Brain microvascular endothelial cell (primary cell): Measurements from ENCODE around the gene MAMDC2.

Source experiments
- DNase-seq: peaks from one replicate; pipeline ENCODE4 v3.0.0-alpha.2; 2020
- H3K27ac ChIP-seq: fragments of 250-450 bp; sonication (Bioruptor Pico); 2 replicates; pipeline ENCODE4 v1.5.1; 2020; ENCODE audit warnings: mild to moderate bottlenecking, moderate library complexity
- H3K27me3 ChIP-seq: fragments of 250-450 bp; sonication (Bioruptor Pico); replicated peaks from 2 replicates; pipeline ENCODE4 v1.5.1; 2020; ENCODE audit warnings: mild to moderate bottlenecking
- H3K36me3 ChIP-seq: fragments of 250-450 bp; sonication (Bioruptor Pico); replicated peaks from 2 replicates; pipeline ENCODE4 v1.5.1; 2020; ENCODE audit warnings: mild to moderate bottlenecking
- H3K4me3 ChIP-seq: 2 replicates; pipeline ENCODE4 v1.5.1; 2011; ENCODE audit warnings: low read depth, mild to moderate bottlenecking, control low read depth, low read length, moderate library complexity
- CTCF ChIP-seq: IDR thresholded peaks from 2 replicates; pipeline ENCODE4 v1.5.1; 2011; ENCODE audit warnings: low read depth, mild to moderate bottlenecking, moderate library complexity, low read length, control low read depth, inconsistent platforms; ENCODE audit errors: missing control alignments
- in situ Hi-C: cut with HindIII; loops from 2 replicates; pipeline ENCODE4 v1.10.0; 2017; ENCODE audit warnings: low sequenced_read_pairs, low pct_ligation_motif_present

Gene MAMDC2

GRCh38 chr9:70012569-70012968 is 31.1 kb upstream of the MAMDC2 start:
- DNase-seq, result no peak
- in situ Hi-C loops, result no loop called here
- Histone ChIP-seq H3K27me3 (no peaks in the 10 kb centered on the region), H3K36me3 (no peaks in the 10 kb centered on the region), H3K4me3 (no peak overlapping the region), H3K27ac (no peak overlapping the region)
- TF ChIP-seq CTCF, result no peak

GRCh38 chr9:70013598-70014196 is 30.0 kb upstream of the MAMDC2 start:
- H3K27ac ChIP-seq, result no peak overlapping the region
- H3K27me3 ChIP-seq, result no peaks in the 10 kb centered on the region
- in situ Hi-C loops, result no loop called here
- no peak for DNase-seq
- no peak for TF ChIP-seq CTCF
- no peak overlapping the region for H3K4me3 ChIP-seq
- no peaks in the 10 kb centered on the region for H3K36me3 ChIP-seq

GRCh38 chr9:70015099-70015498 is 28.5 kb upstream of the MAMDC2 start:
- no peak overlapping the region for H3K4me3 ChIP-seq
- no peaks in the 10 kb centered on the region for H3K36me3 ChIP-seq
- in situ Hi-C loops, result no loop called here
- DNase-seq, result no peak
- TF ChIP-seq CTCF, result no peak
- H3K27ac ChIP-seq, result no peak overlapping the region
- no peaks in the 10 kb centered on the region for H3K27me3 ChIP-seq

- no peak for DNase-seq
- in situ Hi-C loops, result no loop called here
- H3K27me3 ChIP-seq, result no peaks in the 10 kb centered on the region
- no peak for TF ChIP-seq CTCF
- no peaks in the 10 kb centered on the region for H3K36me3 ChIP-seq
- no peak overlapping the region for H3K4me3 ChIP-seq
- no peak overlapping the region for H3K27ac ChIP-seq
These were observed 23.4 kb upstream of the MAMDC2 start for GRCh38 chr9:70020217-70020616.

GRCh38 chr9:70020991-70021571 is 22.6 kb upstream of the MAMDC2 start:
- no peaks in the 10 kb centered on the region for H3K36me3 ChIP-seq
- in situ Hi-C loops, result no loop called here
- H3K4me3 ChIP-seq, result no peak overlapping the region
- H3K27ac ChIP-seq, result peak overlapping the region; percentile 78
- H3K27me3 ChIP-seq, result no peaks in the 10 kb centered on the region
- DNase-seq, result peak; percentile 89
- TF ChIP-seq CTCF, result no peak

- no peak for DNase-seq
- no peak for TF ChIP-seq CTCF
- H3K27ac ChIP-seq, result no peak overlapping the region
- H3K27me3 ChIP-seq, result no peaks in the 10 kb centered on the region
- in situ Hi-C loops, result no loop called here
- H3K36me3 ChIP-seq, result no peaks in the 10 kb centered on the region
- no peak overlapping the region for H3K4me3 ChIP-seq
These were observed 15.4 kb upstream of the MAMDC2 start for GRCh38 chr9:70028287-70028686.
